Measurements from ENCODE around the gene NMUR1. TPM values are rescaled to one million over a fixed set of nuclear protein-coding genes. Genes with fewer than 3 reads are reported as not detected.

Gene NMUR1
- total RNA-seq, 1 experiment from 2014 or later = not detected

DNA sequence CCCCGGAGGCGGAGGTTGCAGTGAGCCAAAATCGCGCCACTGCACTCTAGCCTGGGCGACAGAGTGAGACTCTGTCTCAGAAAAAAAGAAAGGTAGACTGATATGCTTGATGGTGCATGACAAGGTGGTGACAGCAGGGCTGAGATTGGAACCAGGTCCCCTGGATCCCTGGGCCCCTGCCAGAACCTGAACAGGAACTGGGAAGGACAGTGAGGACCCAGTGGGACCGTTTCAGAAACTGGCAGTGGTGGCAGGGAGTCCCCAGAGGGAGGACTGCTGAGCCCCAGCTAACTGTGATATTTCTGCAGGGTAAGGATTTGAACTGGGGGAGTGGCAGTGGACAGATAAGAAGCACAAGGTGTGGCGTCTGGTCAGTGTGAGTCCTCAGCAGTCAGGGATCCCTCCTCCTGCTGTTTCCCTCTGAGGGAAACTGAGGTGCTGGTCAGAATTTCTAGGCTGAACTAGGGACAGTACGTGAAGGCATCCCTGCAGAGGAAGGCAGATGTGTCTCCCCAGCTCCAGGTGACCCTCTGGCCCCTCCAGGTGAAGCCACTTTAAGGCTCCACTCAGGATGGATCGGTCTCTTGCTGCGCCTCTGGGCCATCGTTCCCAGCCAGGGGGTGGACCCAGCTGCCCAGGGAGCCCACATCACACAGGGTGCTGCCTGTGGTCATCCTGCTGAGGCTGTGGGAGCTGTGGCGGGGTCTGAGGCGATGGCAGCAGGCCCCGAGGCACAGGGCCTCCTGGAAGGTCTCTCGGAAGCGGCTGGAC is 5.6 kb downstream of the NMUR1 start:
- H3K9me3 Mint-ChIP-seq (ENCODE audit: unreplicated experiment) = no peaks in the 10 kb centered on the region
- H3K27me3 ChIP-seq (replicated peaks; ENCODE audit: control insufficient read depth, insufficient read depth, low read length) = no peaks in the 10 kb centered on the region
- intact Hi-C loops (cut with micrococcal nuclease; ENCODE audit: unreplicated experiment) = no loop called here
- no peaks in the 10 kb centered on the region for H3K4me1 ChIP-seq
- ChIA-PET POLR2A (no interaction called here), CTCF (no interaction called here)
- no peaks in the 10 kb centered on the region for H3K36me3 ChIP-seq (ENCODE audit: control insufficient read depth, insufficient read depth, low read length)
- no peaks in the 10 kb centered on the region for H3K9me3 ChIP-seq
- H3K4me1 Mint-ChIP-seq (ENCODE audit: low read depth, unreplicated experiment) = peaks cover 4% of the 10 kb centered on the region
- no peak overlapping the region for H3K27ac Mint-ChIP-seq (ENCODE audit: unreplicated experiment)
- H3K4me3 ChIP-seq (ENCODE audit: low read depth, low read length) = no peak overlapping the region
- no peaks in the 10 kb centered on the region for H3K27me3 Mint-ChIP-seq (ENCODE audit: insufficient read depth, unreplicated experiment)
- H3K4me3 Mint-ChIP-seq (ENCODE audit: unreplicated experiment) = no peak overlapping the region
- BruUV-seq (replicated peaks) = no TSS peak
- DNase-seq = no peak
- H3K36me3 Mint-ChIP-seq (ENCODE audit: insufficient read depth, unreplicated experiment) = no peaks in the 10 kb centered on the region
- TF ChIP-seq, protein P1, sequence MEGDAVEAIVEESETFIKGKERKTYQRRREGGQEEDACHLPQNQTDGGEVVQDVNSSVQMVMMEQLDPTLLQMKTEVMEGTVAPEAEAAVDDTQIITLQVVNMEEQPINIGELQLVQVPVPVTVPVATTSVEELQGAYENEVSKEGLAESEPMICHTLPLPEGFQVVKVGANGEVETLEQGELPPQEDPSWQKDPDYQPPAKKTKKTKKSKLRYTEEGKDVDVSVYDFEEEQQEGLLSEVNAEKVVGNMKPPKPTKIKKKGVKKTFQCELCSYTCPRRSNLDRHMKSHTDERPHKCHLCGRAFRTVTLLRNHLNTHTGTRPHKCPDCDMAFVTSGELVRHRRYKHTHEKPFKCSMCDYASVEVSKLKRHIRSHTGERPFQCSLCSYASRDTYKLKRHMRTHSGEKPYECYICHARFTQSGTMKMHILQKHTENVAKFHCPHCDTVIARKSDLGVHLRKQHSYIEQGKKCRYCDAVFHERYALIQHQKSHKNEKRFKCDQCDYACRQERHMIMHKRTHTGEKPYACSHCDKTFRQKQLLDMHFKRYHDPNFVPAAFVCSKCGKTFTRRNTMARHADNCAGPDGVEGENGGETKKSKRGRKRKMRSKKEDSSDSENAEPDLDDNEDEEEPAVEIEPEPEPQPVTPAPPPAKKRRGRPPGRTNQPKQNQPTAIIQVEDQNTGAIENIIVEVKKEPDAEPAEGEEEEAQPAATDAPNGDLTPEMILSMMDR (IDR thresholded peaks at IDR 0.05; ENCODE audit: insufficient read depth in 1 of 2, low read depth in 1 of 2, low read length in 1 of 2, severe bottlenecking in 1 of 2, unreplicated experiment in 1 of 2) = no peak

DNA sequence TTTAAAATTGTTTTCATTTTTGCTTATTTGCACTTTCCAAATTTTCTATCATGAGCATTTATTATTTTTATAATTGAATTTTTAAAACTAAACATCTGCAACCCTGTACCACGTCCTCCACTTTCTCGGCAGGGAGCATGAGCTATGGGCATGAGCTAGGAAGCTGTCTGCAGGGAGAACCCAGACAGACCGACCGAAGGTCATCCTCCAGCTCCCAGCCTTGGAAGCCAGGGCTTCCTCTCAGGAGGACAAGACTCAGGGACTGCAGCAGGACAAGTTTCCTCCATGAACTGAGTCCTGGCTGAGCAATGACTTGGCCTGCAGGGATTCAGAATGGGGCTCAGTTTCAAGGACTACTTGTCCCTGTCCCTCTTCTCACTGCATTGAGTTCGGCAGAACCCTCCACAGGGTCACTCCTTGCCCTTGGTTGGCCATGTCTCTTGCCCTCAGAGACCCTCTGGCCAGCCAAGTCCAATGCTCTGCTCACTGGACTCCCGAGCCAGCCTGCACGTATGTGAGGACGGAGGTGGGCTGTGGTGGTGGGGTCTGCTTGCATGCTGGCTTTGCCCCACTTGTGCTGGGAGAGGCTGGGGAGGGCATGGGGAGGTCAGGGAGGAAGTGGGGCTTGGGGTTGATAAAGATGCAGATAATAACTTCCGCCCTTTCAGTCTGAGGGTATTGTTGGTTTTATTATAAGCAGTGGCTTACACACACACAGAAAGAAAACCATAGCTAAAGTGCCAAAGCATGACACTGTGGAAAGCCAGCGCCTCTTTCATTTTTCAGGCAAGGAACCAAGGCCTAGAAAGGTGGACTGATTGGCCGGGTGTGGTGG is 6.6 kb downstream of the NMUR1 start:
- no peaks in the 10 kb centered on the region for H3K27me3 ChIP-seq (replicated peaks; ENCODE audit: control insufficient read depth, insufficient read depth, low read length)
- TF ChIP-seq, protein P1 (IDR thresholded peaks at IDR 0.05; ENCODE audit: insufficient read depth in 1 of 2, low read depth in 1 of 2, low read length in 1 of 2, severe bottlenecking in 1 of 2, unreplicated experiment in 1 of 2) = no peak
- DNase-seq = no peak
- no peak overlapping the region for H3K27ac Mint-ChIP-seq (ENCODE audit: unreplicated experiment)
- ChIA-PET CTCF (no interaction called here), POLR2A (interaction anchor here (0.6 kb wide), 1 partner anchor 90 kb away, joined by 3 read pairs; no protein-coding TSS in a partner anchor)
- H3K4me1 Mint-ChIP-seq (ENCODE audit: low read depth, unreplicated experiment) = peaks cover 7% of the 10 kb centered on the region
- H3K9me3 ChIP-seq = no peaks in the 10 kb centered on the region
- H3K4me1 ChIP-seq = no peaks in the 10 kb centered on the region
- no peaks in the 10 kb centered on the region for H3K9me3 Mint-ChIP-seq (ENCODE audit: unreplicated experiment)
- no peak overlapping the region for H3K4me3 ChIP-seq (ENCODE audit: low read depth, low read length)
- intact Hi-C loops (cut with micrococcal nuclease; ENCODE audit: unreplicated experiment) = no loop called here
- no peak overlapping the region for H3K4me3 Mint-ChIP-seq (ENCODE audit: unreplicated experiment)
- no peaks in the 10 kb centered on the region for H3K36me3 Mint-ChIP-seq (ENCODE audit: insufficient read depth, unreplicated experiment)
- BruUV-seq (replicated peaks) = no TSS peak
- no peaks in the 10 kb centered on the region for H3K27me3 Mint-ChIP-seq (ENCODE audit: insufficient read depth, unreplicated experiment)
- no peaks in the 10 kb centered on the region for H3K36me3 ChIP-seq (ENCODE audit: control insufficient read depth, insufficient read depth, low read length)

DNA sequence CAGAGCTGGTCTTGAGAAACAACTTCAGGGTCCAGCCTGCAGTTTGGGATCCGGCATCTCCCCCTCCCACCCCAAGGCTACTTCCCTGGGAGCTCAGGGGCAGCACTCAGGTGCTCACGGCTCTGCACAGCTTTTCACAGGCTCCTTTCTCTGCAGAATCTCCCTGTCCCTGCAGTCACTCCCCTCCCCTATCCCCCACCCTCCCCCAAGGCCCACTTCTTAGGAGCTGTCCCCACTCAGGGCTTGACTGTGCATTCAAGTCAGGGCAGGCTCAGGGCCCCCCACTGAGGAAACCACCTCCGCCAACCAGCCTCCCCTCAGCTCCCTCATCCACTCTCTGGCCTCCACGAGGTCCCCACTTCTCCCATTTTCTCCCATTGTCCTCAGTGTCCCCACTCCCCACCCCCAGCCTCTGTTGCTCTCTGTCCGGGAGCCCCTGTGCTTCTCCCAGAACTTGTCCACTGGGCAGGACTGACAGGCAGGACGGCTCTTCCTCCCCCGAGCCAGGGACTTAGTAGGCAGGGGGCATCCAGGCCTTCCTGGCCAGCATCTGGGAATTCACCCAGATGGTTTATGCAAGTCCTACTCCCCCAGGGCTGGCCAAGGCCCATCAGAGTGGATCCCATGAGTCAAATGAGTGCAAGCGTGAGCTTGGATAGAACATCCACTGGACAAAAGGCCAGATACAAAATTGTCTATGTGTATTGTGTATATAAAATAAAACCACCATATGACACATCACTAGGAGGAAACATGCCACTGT is 7.6 kb downstream of the NMUR1 start:
- CTCF ChIA-PET = no interaction called here
- DNase-seq = no peak

More for the DNA sequence above, 7.6 kb downstream of the NMUR1 start:
- Mint-ChIP-seq H3K4me1 (ENCODE audit: low read depth, unreplicated experiment) (peaks cover 7% of the 10 kb centered on the region), H3K9me3 (ENCODE audit: unreplicated experiment) (no peaks in the 10 kb centered on the region), H3K27ac (ENCODE audit: unreplicated experiment) (no peak overlapping the region), H3K27me3 (ENCODE audit: insufficient read depth, unreplicated experiment) (no peaks in the 10 kb centered on the region), H3K36me3 (ENCODE audit: insufficient read depth, unreplicated experiment) (no peaks in the 10 kb centered on the region), H3K4me3 (ENCODE audit: unreplicated experiment) (no peak overlapping the region)
- no TSS peak for BruUV-seq (replicated peaks)
- H3K4me1 ChIP-seq = no peaks in the 10 kb centered on the region
- no peaks in the 10 kb centered on the region for H3K27me3 ChIP-seq (replicated peaks; ENCODE audit: control insufficient read depth, insufficient read depth, low read length)
- H3K36me3 ChIP-seq (ENCODE audit: control insufficient read depth, insufficient read depth, low read length) = no peaks in the 10 kb centered on the region
- intact Hi-C loops (cut with micrococcal nuclease; ENCODE audit: unreplicated experiment) = no loop called here
- H3K9me3 ChIP-seq = no peaks in the 10 kb centered on the region
- POLR2A ChIA-PET = interaction anchor here (0.6 kb wide), 1 partner anchor 91 kb away, joined by 3 read pairs; no protein-coding TSS in a partner anchor
- TF ChIP-seq, protein P1 (IDR thresholded peaks at IDR 0.05; ENCODE audit: insufficient read depth in 1 of 2, low read depth in 1 of 2, low read length in 1 of 2, severe bottlenecking in 1 of 2, unreplicated experiment in 1 of 2) = no peak
- no peak overlapping the region for H3K4me3 ChIP-seq (ENCODE audit: low read depth, low read length)
